ENCODE results near the gene PRKN. TPM values are rescaled to one million over a fixed set of nuclear protein-coding genes. Genes with fewer than 3 reads are reported as not detected.

The PRKN gene
- total and polyA plus RNA-seq, 2 experiments from 2014 or later, result 2.3 to 3.9 TPM

DNA sequence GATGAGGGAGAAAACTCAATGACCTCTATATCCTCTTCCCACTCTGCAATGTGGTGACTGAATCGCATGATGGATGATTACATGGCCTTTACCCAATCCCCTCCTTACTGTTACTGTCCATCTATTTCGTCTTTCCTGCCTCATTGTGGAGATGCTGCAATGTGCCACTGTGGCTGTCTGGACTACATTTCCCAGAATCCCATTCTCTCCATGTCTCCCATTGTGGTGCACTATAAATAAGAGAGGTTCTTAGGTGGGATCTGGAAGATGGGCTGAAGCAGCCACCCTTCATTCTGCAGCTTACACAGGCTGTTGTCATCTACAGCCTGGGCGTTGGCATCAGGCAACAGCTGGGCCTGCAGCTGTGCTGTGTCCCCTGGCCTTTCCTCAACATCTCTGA is 233.6 kb downstream of the PRKN start:
- Histone ChIP-seq H3K79me2 (no peaks in the 10 kb centered on the region), H2AFZ (no peak overlapping the region), H3K36me3 (replicated peaks; ENCODE audit: insufficient read depth, low read depth) (no peaks in the 10 kb centered on the region), H3K4me1 (ENCODE audit: insufficient read depth) (no peaks in the 10 kb centered on the region), H4K20me1 (ENCODE audit: insufficient read depth, poor library complexity, severe bottlenecking) (no peaks in the 10 kb centered on the region), H3K9me2 (replicated peaks; ENCODE audit: insufficient read depth) (no peaks in the 10 kb centered on the region), H3K27ac (no peak overlapping the region), H3K27me3 (no peaks in the 10 kb centered on the region), H3K4me3 (no peak overlapping the region), H3K4me2 (no peak overlapping the region), H3K9me3 (ENCODE audit: low read depth) (no peaks in the 10 kb centered on the region)
- no peak for DNase-seq (ENCODE audit: low spot score)
- TF ChIP-seq EZH2phosphoT487 (IDR thresholded peaks at IDR 0.05; ENCODE audit: low read depth, severe bottlenecking, unreplicated experiment), result no peak
- TF ChIP-seq, protein P1, sequence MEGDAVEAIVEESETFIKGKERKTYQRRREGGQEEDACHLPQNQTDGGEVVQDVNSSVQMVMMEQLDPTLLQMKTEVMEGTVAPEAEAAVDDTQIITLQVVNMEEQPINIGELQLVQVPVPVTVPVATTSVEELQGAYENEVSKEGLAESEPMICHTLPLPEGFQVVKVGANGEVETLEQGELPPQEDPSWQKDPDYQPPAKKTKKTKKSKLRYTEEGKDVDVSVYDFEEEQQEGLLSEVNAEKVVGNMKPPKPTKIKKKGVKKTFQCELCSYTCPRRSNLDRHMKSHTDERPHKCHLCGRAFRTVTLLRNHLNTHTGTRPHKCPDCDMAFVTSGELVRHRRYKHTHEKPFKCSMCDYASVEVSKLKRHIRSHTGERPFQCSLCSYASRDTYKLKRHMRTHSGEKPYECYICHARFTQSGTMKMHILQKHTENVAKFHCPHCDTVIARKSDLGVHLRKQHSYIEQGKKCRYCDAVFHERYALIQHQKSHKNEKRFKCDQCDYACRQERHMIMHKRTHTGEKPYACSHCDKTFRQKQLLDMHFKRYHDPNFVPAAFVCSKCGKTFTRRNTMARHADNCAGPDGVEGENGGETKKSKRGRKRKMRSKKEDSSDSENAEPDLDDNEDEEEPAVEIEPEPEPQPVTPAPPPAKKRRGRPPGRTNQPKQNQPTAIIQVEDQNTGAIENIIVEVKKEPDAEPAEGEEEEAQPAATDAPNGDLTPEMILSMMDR (IDR thresholded peaks at IDR 0.05; ENCODE audit: poor library complexity), result no peak
- TF ChIP-seq EZH2 (IDR thresholded peaks at IDR 0.05; ENCODE audit: borderline replicate concordance), result no peak
- WGBS (ENCODE audit: low lambda C conversion rate, missing lambda C conversion rate), result 89% methylated on average over 3 of the region's 3 CpGs

- Histone ChIP-seq H3K4me1 (ENCODE audit: insufficient read depth) (no peaks in the 10 kb centered on the region), H3K9me2 (replicated peaks; ENCODE audit: insufficient read depth) (no peaks in the 10 kb centered on the region), H3K4me3 (no peak overlapping the region), H3K79me2 (no peaks in the 10 kb centered on the region), H3K27me3 (no peaks in the 10 kb centered on the region), H4K20me1 (ENCODE audit: insufficient read depth, poor library complexity, severe bottlenecking) (no peaks in the 10 kb centered on the region), H3K27ac (no peak overlapping the region), H3K4me2 (no peak overlapping the region), H3K36me3 (replicated peaks; ENCODE audit: insufficient read depth, low read depth) (no peaks in the 10 kb centered on the region), H3K9me3 (ENCODE audit: low read depth) (no peaks in the 10 kb centered on the region), H2AFZ (no peak overlapping the region)
- no peak for DNase-seq (ENCODE audit: low spot score)
- WGBS (ENCODE audit: low lambda C conversion rate, missing lambda C conversion rate), result 75% methylated on average over 9 of the region's 9 CpGs
- no peak for TF ChIP-seq EZH2phosphoT487 (IDR thresholded peaks at IDR 0.05; ENCODE audit: low read depth, severe bottlenecking, unreplicated experiment)
- TF ChIP-seq EZH2 (IDR thresholded peaks at IDR 0.05; ENCODE audit: borderline replicate concordance), result no peak
- TF ChIP-seq, protein P1 (IDR thresholded peaks at IDR 0.05; ENCODE audit: poor library complexity), result no peak
Measured at GRCh38 chr6:162491637-162492036, 235.9 kb downstream of the PRKN start.

DNA sequence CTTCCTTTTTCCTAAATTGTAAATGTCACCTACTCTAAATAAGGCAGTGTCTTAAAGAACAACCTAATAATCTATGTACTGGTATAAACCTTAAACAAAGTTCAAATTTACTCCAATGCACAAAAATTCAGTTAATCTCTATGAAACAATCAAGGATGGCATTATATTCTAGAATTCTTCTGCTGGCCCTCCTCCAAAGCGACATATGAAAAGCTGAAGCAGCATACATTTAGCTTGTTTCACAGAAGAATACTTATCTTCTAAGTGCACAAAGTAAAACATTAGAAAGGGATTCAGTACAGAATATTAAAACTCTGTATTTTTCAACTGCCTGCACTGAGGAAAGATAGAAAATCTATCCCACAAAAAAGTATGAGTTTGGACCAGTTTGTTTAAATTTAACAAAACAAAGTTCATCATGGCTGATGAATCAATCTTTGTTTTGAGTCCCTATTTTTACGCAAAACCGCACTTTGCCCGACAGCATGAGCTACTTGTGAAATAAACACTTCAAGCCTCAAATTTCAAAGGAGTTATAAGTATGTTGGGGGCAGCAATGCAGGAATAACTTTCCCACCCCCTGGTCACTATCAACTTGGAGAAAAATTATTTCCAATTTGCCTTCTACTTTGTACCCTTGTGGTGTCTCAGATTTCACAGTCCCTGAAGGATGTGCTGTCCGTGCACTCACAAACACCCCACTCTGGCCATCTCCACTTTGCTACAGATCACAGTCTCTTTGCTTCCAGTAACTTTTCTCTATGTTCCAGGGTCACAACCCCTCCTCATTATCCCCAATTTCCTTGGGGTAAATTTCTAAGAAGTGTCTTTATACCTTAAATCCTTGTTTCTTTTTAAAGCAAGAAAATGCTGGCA is 238.2 kb downstream of the PRKN start:
- H3K36me3 ChIP-seq (replicated peaks; ENCODE audit: insufficient read depth, low read depth), result no peaks in the 10 kb centered on the region
- no peak overlapping the region for H2AFZ ChIP-seq
- no peaks in the 10 kb centered on the region for H3K9me3 ChIP-seq (ENCODE audit: low read depth)
- no peak for DNase-seq (ENCODE audit: low spot score)
- H3K27ac ChIP-seq, result no peak overlapping the region
- no peaks in the 10 kb centered on the region for H3K9me2 ChIP-seq (replicated peaks; ENCODE audit: insufficient read depth)
- 72% methylated on average over 5 of the region's 5 CpGs for WGBS (ENCODE audit: low lambda C conversion rate, missing lambda C conversion rate)
- no peak overlapping the region for H3K4me3 ChIP-seq
- H3K4me2 ChIP-seq, result no peak overlapping the region
- no peaks in the 10 kb centered on the region for H3K79me2 ChIP-seq
- no peaks in the 10 kb centered on the region for H4K20me1 ChIP-seq (ENCODE audit: insufficient read depth, poor library complexity, severe bottlenecking)
- H3K4me1 ChIP-seq (ENCODE audit: insufficient read depth), result no peaks in the 10 kb centered on the region
- no peaks in the 10 kb centered on the region for H3K27me3 ChIP-seq
- TF ChIP-seq, protein P1 (IDR thresholded peaks at IDR 0.05; ENCODE audit: poor library complexity), result no peak
- TF ChIP-seq EZH2phosphoT487 (IDR thresholded peaks at IDR 0.05; ENCODE audit: low read depth, severe bottlenecking, unreplicated experiment), result no peak
- no peak for TF ChIP-seq EZH2 (IDR thresholded peaks at IDR 0.05; ENCODE audit: borderline replicate concordance)
